C4-2B (cell line): ENCODE measurements around the gene MIB2.

Source experiments
- ZFX ChIP-seq: fragments of 450-650 bp; IDR thresholded peaks from 2 replicates; pipeline ENCODE4 v1.6.1; 2017
- TF ChIP-seq, protein P1 (sequence below): fragments of 450-650 bp; conservative IDR thresholded peaks from 2 replicates; pipeline ENCODE4 v1.5.1; 2017; ENCODE audit warnings: mild to moderate bottlenecking

DNA sequence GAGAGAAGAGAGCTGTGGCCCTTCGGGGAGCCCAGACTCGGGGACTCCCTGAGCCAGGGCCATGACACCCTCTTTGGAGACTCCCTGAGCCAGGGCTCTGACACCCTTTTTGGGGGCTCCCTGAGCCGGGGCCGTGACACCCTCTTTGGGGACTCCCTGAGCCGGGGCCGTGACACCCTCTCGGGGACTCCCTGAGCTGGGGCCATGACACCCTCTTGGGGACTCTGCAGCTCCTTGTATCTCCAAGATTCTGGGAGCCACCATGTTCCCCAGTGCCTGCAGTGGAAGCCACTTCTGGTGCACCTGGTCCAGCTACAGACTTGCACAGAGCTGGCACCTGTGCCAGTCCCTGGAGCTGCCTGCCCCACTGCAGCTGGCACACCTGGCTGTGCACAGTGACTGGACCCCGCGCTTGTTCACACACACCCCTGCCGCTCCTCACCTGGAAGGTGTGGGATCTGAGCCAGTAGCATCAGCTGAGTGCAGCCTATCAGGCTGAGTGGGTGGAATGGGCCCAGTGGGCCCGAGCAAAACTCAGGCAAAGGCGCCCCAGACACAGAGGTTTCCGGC is 36.8 kb upstream of the MIB2 start:
- TF ChIP-seq, protein P1, sequence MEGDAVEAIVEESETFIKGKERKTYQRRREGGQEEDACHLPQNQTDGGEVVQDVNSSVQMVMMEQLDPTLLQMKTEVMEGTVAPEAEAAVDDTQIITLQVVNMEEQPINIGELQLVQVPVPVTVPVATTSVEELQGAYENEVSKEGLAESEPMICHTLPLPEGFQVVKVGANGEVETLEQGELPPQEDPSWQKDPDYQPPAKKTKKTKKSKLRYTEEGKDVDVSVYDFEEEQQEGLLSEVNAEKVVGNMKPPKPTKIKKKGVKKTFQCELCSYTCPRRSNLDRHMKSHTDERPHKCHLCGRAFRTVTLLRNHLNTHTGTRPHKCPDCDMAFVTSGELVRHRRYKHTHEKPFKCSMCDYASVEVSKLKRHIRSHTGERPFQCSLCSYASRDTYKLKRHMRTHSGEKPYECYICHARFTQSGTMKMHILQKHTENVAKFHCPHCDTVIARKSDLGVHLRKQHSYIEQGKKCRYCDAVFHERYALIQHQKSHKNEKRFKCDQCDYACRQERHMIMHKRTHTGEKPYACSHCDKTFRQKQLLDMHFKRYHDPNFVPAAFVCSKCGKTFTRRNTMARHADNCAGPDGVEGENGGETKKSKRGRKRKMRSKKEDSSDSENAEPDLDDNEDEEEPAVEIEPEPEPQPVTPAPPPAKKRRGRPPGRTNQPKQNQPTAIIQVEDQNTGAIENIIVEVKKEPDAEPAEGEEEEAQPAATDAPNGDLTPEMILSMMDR, result no peak
- no peak for TF ChIP-seq ZFX
